Measurements from ENCODE around the gene VEPH1. TPM values are rescaled to one million over a fixed set of nuclear protein-coding genes. Genes with fewer than 3 reads are reported as not detected.
A peak's percentile ranks its signal among the peaks of the same experiment; 100 is the strongest.

Gene VEPH1
- total RNA-seq, 6 experiments from 2014 or later, result 0.51 to 1.4 (median 0.93) TPM

GRCh38 chr3:157447026-157447694, 56.1 kb downstream of the VEPH1 start:
- Histone ChIP-seq H3K27ac (no peak overlapping the region), H3K4me3 (no peak overlapping the region), H3K9me3 (no peaks in the 10 kb centered on the region), H3K4me1 (no peaks in the 10 kb centered on the region), H3K27me3 (no peaks in the 10 kb centered on the region), H3K36me3 (no peaks in the 10 kb centered on the region)
- DNase-seq (no peak), ATAC-seq (no peak)
- intact Hi-C loops (cut with DNase I), result no loop called here
- TF ChIP-seq POLR2A (IDR thresholded peaks at IDR 0.05), result no peak
- peak in 2 of 4 donors; percentile 19 to 23 for TF ChIP-seq CTCF (IDR thresholded peaks at IDR 0.05)
- 57% methylated on average over 3 of the region's 3 CpGs for WGBS (ENCODE audit: insufficient coverage, low coverage, low lambda C conversion rate, missing lambda C conversion rate)

- WGBS (ENCODE audit: insufficient coverage, low coverage, low lambda C conversion rate, missing lambda C conversion rate), result 80% methylated on average over 1 of the region's 1 CpG
- H3K9me3 ChIP-seq, result no peaks in the 10 kb centered on the region
- no peaks in the 10 kb centered on the region for H3K36me3 ChIP-seq
- DNase-seq (no peak), ATAC-seq (no peak)
- TF ChIP-seq POLR2A (IDR thresholded peaks at IDR 0.05), result no peak
- TF ChIP-seq CTCF (IDR thresholded peaks at IDR 0.05), result no peak
- no peak overlapping the region for H3K27ac ChIP-seq
- intact Hi-C loops (cut with DNase I), result no loop called here
- no peaks in the 10 kb centered on the region for H3K4me1 ChIP-seq
- no peaks in the 10 kb centered on the region for H3K27me3 ChIP-seq
- H3K4me3 ChIP-seq, result no peak overlapping the region
Observed at GRCh38 chr3:157445857-157446256, 57.4 kb downstream of the VEPH1 start.

- WGBS (ENCODE audit: insufficient coverage, low coverage, low lambda C conversion rate, missing lambda C conversion rate), result 86% methylated on average over 1 of the region's 1 CpG
- Histone ChIP-seq H3K27ac (no peak overlapping the region), H3K36me3 (no peaks in the 10 kb centered on the region), H3K27me3 (no peaks in the 10 kb centered on the region), H3K4me3 (no peak overlapping the region), H3K4me1 (no peaks in the 10 kb centered on the region), H3K9me3 (no peaks in the 10 kb centered on the region)
- intact Hi-C loops (cut with DNase I), result no loop called here
- no peak for ATAC-seq
- no peak for DNase-seq
- TF ChIP-seq POLR2A (IDR thresholded peaks at IDR 0.05) (no peak), CTCF (IDR thresholded peaks at IDR 0.05) (no peak)
Observed at GRCh38 chr3:157444797-157445184, 58.4 kb downstream of the VEPH1 start.

- Histone ChIP-seq H3K27ac (no peak overlapping the region), H3K36me3 (no peaks in the 10 kb centered on the region), H3K4me3 (no peak overlapping the region), H3K9me3 (no peaks in the 10 kb centered on the region), H3K4me1 (no peaks in the 10 kb centered on the region), H3K27me3 (no peaks in the 10 kb centered on the region)
- TF ChIP-seq POLR2A (IDR thresholded peaks at IDR 0.05), result no peak
- ATAC-seq, result no peak
- 38% methylated on average over 3 of the region's 3 CpGs for WGBS (ENCODE audit: insufficient coverage, low coverage, low lambda C conversion rate, missing lambda C conversion rate)
- DNase-seq, result no peak
- intact Hi-C loops (cut with DNase I), result no loop called here
Observed at GRCh38 chr3:157443905-157444796, 59.1 kb downstream of the VEPH1 start.

- no peaks in the 10 kb centered on the region for H3K36me3 ChIP-seq
- ATAC-seq (no peak), DNase-seq (no peak)
- H3K27ac ChIP-seq, result no peak overlapping the region
- 27% methylated on average over 2 of the region's 2 CpGs for WGBS (ENCODE audit: insufficient coverage, low coverage, low lambda C conversion rate, missing lambda C conversion rate)
- H3K4me1 ChIP-seq, result no peaks in the 10 kb centered on the region
- H3K4me3 ChIP-seq, result no peak overlapping the region
- H3K27me3 ChIP-seq, result no peaks in the 10 kb centered on the region
- H3K9me3 ChIP-seq, result no peaks in the 10 kb centered on the region
- TF ChIP-seq POLR2A (IDR thresholded peaks at IDR 0.05) (no peak), CTCF (IDR thresholded peaks at IDR 0.05) (no peak)
- intact Hi-C loops (cut with DNase I), result no loop called here
Observed at GRCh38 chr3:157442729-157443128, 60.5 kb downstream of the VEPH1 start.
